Prostate gland (tissue), 2 donors: Measurements from ENCODE around the gene RASGRF2. TPM values are rescaled to one million over a fixed set of nuclear protein-coding genes. Genes with fewer than 3 reads are reported as not detected.

Experiments used
- DNase-seq: peaks from one replicate; pipeline ENCODE4 v3.0.0-alpha.2; 2019; ENCODE audit warnings: low spot score
- H3K27ac ChIP-seq, 2 donors: fragments of 200-600 bp; sonication (generic); 2 replicates each; pipeline ENCODE4 v1.5.1; 2017 to 2019
- H3K27me3 ChIP-seq: fragments of 200-600 bp; sonication (generic); replicated peaks from 2 replicates; pipeline ENCODE4 v1.5.1; 2019; ENCODE audit not compliant: insufficient read depth
- H3K36me3 ChIP-seq, 2 donors: fragments of 200-600 bp; sonication (generic); 1 replicate in 1 of 2; 2 replicates in 1 of 2; pipeline versions ENCODE4 v1.5.1 to v1.8.1; 2017 to 2019
- H3K4me1 ChIP-seq: fragments of 200-600 bp; sonication (generic); replicated peaks from 2 replicates; pipeline ENCODE4 v1.5.1; 2019
- H3K4me3 ChIP-seq, 2 donors: fragments of 200-600 bp; sonication (generic); 2 replicates each; pipeline ENCODE4 v1.5.1; 2017 to 2019
- H3K9me3 ChIP-seq: fragments of 200-600 bp; sonication (generic); 2 replicates; pipeline ENCODE4 v1.5.1; 2017
- POLR2A ChIP-seq: fragments of 450-650 bp; IDR thresholded peaks from one replicate; pipeline ENCODE4 v1.6.1; 2016; ENCODE audit warnings: antibody characterized with exemption, mild to moderate bottlenecking
- POLR2AphosphoS5 ChIP-seq: sonication (generic); formaldehyde crosslinking; IDR thresholded peaks from one replicate; pipeline ENCODE4 v1.6.1; 2017; ENCODE audit warnings: antibody characterized with exemption
- WGBS: methylation state at CpG from one replicate; pipeline ENCODE4 v1.1.5; 2018; 5-methylcytosine and 5-hydroxymethylcytosine counted together
- intact Hi-C: fragments of 100-400 bp; cut with DNase I; formaldehyde crosslinking; loops from one replicate; pipeline ENCODE4 v1.14.2; 2022
- total RNA-seq, 2 donors: library from RNA; depleted of rRNA; stranded (reverse); fragments of >200 nt; gene quantifications; one replicate each; pipeline ENCODE4 v1.1.0, GENCODE V29; 2016
- TF ChIP-seq, protein P1 (sequence below), 4 experiments: fragments of 200-600 bp in 2 of 4; fragments of 450-650 bp in 2 of 4; sonication (generic) in 2 of 4; IDR thresholded peaks; 1 replicate in 3 of 4; 2 replicates in 1 of 4; pipeline ENCODE4 v1.5.1; 2016 to 2019; ENCODE audit warnings: antibody characterized with exemption in 4 of 4, mild to moderate bottlenecking in 2 of 4, moderate library complexity in 2 of 4

RASGRF2 gene
- total RNA-seq, 2 donors from 2014 or later, result 3.0 to 7.6 TPM

GRCh38 chr5:81213070-81213469, 252.9 kb downstream of the RASGRF2 start:
- no peaks in the 10 kb centered on the region for H3K36me3 ChIP-seq
- 82% methylated on average over 3 of the region's 3 CpGs for WGBS
- H3K27ac ChIP-seq, result no peak overlapping the region
- no peaks in the 10 kb centered on the region for H3K9me3 ChIP-seq
- no peak for DNase-seq
- TF ChIP-seq POLR2AphosphoS5 (no peak), POLR2A (no peak)
- no peaks in the 10 kb centered on the region for H3K4me1 ChIP-seq
- H3K27me3 ChIP-seq, result no peaks in the 10 kb centered on the region
- intact Hi-C loops, result no loop called here
- H3K4me3 ChIP-seq, result no peak overlapping the region

DNA sequence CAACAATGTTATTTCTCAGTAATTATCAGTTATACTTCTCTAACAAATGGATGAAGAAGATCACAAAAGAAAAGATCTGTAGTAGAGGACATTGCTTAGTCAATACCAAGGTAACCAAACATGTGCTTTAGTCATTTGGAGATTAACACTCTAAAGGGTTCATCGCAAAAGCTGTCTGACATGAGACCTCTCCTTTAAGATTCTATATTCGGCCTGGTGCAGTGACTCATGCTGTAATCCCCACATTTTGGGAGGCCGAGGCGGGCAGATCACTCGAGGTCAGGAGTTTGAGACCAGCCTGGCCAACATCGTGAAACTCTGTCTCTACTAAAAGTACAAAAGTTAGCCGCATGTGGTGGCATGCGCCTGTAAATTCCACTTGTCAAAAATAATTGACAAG, 254.7 kb downstream of the RASGRF2 start:
- no peak overlapping the region for H3K4me3 ChIP-seq
- TF ChIP-seq POLR2AphosphoS5 (no peak), POLR2A (no peak)
- TF ChIP-seq, protein P1, sequence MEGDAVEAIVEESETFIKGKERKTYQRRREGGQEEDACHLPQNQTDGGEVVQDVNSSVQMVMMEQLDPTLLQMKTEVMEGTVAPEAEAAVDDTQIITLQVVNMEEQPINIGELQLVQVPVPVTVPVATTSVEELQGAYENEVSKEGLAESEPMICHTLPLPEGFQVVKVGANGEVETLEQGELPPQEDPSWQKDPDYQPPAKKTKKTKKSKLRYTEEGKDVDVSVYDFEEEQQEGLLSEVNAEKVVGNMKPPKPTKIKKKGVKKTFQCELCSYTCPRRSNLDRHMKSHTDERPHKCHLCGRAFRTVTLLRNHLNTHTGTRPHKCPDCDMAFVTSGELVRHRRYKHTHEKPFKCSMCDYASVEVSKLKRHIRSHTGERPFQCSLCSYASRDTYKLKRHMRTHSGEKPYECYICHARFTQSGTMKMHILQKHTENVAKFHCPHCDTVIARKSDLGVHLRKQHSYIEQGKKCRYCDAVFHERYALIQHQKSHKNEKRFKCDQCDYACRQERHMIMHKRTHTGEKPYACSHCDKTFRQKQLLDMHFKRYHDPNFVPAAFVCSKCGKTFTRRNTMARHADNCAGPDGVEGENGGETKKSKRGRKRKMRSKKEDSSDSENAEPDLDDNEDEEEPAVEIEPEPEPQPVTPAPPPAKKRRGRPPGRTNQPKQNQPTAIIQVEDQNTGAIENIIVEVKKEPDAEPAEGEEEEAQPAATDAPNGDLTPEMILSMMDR (IDR thresholded peaks at IDR 0.05), result no peak
- no peaks in the 10 kb centered on the region for H3K4me1 ChIP-seq
- H3K27ac ChIP-seq, result no peak overlapping the region
- DNase-seq, result no peak
- H3K9me3 ChIP-seq, result no peaks in the 10 kb centered on the region
- intact Hi-C loops, result no loop called here
- no peaks in the 10 kb centered on the region for H3K36me3 ChIP-seq
- WGBS, result 85% methylated on average over 8 of the region's 8 CpGs
- H3K27me3 ChIP-seq, result no peaks in the 10 kb centered on the region

- TF ChIP-seq, protein P1 (IDR thresholded peaks at IDR 0.05), result no peak
- TF ChIP-seq POLR2AphosphoS5 (no peak), POLR2A (no peak)
- WGBS, result 88% methylated on average over 3 of the region's 3 CpGs
- H3K27me3 ChIP-seq, result no peaks in the 10 kb centered on the region
Measured at GRCh38 chr5:81216152-81216551, 256.0 kb downstream of the RASGRF2 start.

DNA sequence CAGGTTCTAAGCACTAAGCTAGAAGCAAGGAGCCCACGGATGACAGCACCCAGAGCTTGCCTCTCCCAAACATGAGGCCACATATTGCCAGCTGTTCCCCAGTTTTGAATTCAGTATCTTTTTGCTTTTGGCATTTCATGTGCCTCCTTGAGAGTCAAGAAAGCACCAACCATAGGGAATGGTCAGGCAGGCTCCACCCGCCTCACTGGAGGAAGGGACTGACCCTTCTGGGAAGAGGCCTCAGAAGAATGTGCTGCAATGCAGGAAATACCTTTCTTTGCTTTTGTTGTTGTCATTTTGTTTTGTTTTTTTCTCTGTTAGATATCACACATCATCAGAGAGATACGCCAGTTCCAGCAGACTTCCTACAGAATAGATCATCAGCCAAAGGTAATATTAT, 259.2 kb downstream of the RASGRF2 start:
- TF ChIP-seq POLR2A (no peak), POLR2AphosphoS5 (no peak)
- TF ChIP-seq, protein P1 (IDR thresholded peaks at IDR 0.05), result no peak
- Histone ChIP-seq H3K27me3 (no peaks in the 10 kb centered on the region), H3K27ac (no peak overlapping the region), H3K4me3 (no peak overlapping the region), H3K4me1 (no peaks in the 10 kb centered on the region), H3K9me3 (no peaks in the 10 kb centered on the region), H3K36me3 (no peaks in the 10 kb centered on the region)
- WGBS, result 96% methylated on average over 3 of the region's 3 CpGs
- intact Hi-C loops, result no loop called here
- DNase-seq, result no peak

More at GRCh38 chr5:81216152-81216551, 256.0 kb downstream of the RASGRF2 start:
- no peak overlapping the region for H3K4me3 ChIP-seq
- no peaks in the 10 kb centered on the region for H3K36me3 ChIP-seq
- DNase-seq, result no peak
- H3K27ac ChIP-seq, result no peak overlapping the region
- intact Hi-C loops, result no loop called here
- H3K9me3 ChIP-seq, result no peaks in the 10 kb centered on the region
- no peaks in the 10 kb centered on the region for H3K4me1 ChIP-seq

GRCh38 chr5:81222285-81222684, 262.1 kb downstream of the RASGRF2 start:
- intact Hi-C loops, result no loop called here
- Histone ChIP-seq H3K36me3 (no peaks in the 10 kb centered on the region), H3K27ac (no peak overlapping the region), H3K4me1 (no peaks in the 10 kb centered on the region), H3K9me3 (no peaks in the 10 kb centered on the region), H3K4me3 (no peak overlapping the region), H3K27me3 (no peaks in the 10 kb centered on the region)
- no peak for DNase-seq
- TF ChIP-seq, protein P1 (IDR thresholded peaks at IDR 0.05), result no peak
- no peak for TF ChIP-seq POLR2AphosphoS5
- no peak for TF ChIP-seq POLR2A
